ENCODE results near the gene OR13C2.

Gene OR13C2

GRCh38 chr9:104555521-104555920 lies 49.9 kb downstream of the OR13C2 start:
- ChIA-PET CTCF (no interaction called here), POLR2A (no interaction called here)
- WGBS (ENCODE audit: insufficient coverage) = no CpG with 5 or more reads among the region's 1 CpG
- Histone ChIP-seq H3K27me3 (replicated peaks in 2 of 5; ENCODE audit: control insufficient read depth in 4 of 5, insufficient read depth in 5 of 5, low read length in 4 of 5) (no peaks in the 10 kb centered on the region), H3K4me1 (ENCODE audit: control extremely low read depth in 1 of 4, control insufficient read depth in 4 of 4, insufficient read depth in 4 of 4, low read length in 3 of 4) (no peaks in the 10 kb centered on the region), H3K27ac (ENCODE audit: insufficient read depth in 1 of 2, low read depth in 1 of 2, low read length in 2 of 2, poor library complexity in 1 of 2, severe bottlenecking in 2 of 2) (no peak overlapping the region), H3K36me3 (ENCODE audit: control insufficient read depth in 4 of 4, insufficient read depth in 4 of 4, low read length in 3 of 4) (no peaks in the 10 kb centered on the region), H3K4me3 (ENCODE audit: control insufficient read depth in 1 of 7, extremely low read depth in 1 of 7, insufficient read depth in 4 of 7, low read depth in 2 of 7, low read length in 6 of 7) (no peak overlapping the region), H3K9me3 (ENCODE audit: control extremely low read depth in 1 of 5, control insufficient read depth in 4 of 5, insufficient read depth in 2 of 5, low read depth in 1 of 5, low read length in 4 of 5) (peaks cover 0 to 2% (median 0%) of the 10 kb centered on the region in 5 experiments)
- no peak for DNase-seq
